ENCODE measurements around the gene ZCWPW1.
"Not testable (repeated sequence)": the region's sequence is repeated elsewhere in the genome, so short reads cannot be mapped to it uniquely, and the experiment has no call there.

The ZCWPW1 gene

GRCh38 chr7:100387695-100388094 lies 40.8 kb downstream of the ZCWPW1 start:
- no peaks in the 10 kb centered on the region for H3K36me3 ChIP-seq (ENCODE audit: control insufficient read depth, insufficient read depth, low read length)
- no peaks in the 10 kb centered on the region for H3K9me3 ChIP-seq (ENCODE audit: control insufficient read depth, low read length)
- DNase-seq, result no peak
- no peak overlapping the region for H3K4me3 ChIP-seq (ENCODE audit: insufficient read depth, low read depth, low read length, poor library complexity, severe bottlenecking)
- H3K27me3 ChIP-seq (replicated peaks; ENCODE audit: control insufficient read depth, insufficient read depth, low read length, poor library complexity, severe bottlenecking), result no peaks in the 10 kb centered on the region
- no peaks in the 10 kb centered on the region for H3K4me1 ChIP-seq (ENCODE audit: control insufficient read depth, insufficient read depth, low read length, poor library complexity, severe bottlenecking)
- no peak overlapping the region for H3K27ac ChIP-seq (ENCODE audit: insufficient read depth, low read length, poor library complexity, severe bottlenecking)

- Histone ChIP-seq H3K4me3 (ENCODE audit: insufficient read depth, low read depth, low read length, poor library complexity, severe bottlenecking) (no peak overlapping the region), H3K9me3 (ENCODE audit: control insufficient read depth, low read length) (no peaks in the 10 kb centered on the region), H3K4me1 (ENCODE audit: control insufficient read depth, insufficient read depth, low read length, poor library complexity, severe bottlenecking) (no peaks in the 10 kb centered on the region), H3K27me3 (replicated peaks; ENCODE audit: control insufficient read depth, insufficient read depth, low read length, poor library complexity, severe bottlenecking) (no peaks in the 10 kb centered on the region), H3K36me3 (ENCODE audit: control insufficient read depth, insufficient read depth, low read length) (no peaks in the 10 kb centered on the region), H3K27ac (ENCODE audit: insufficient read depth, low read length, poor library complexity, severe bottlenecking) (no peak overlapping the region)
- DNase-seq, result no peak
Measured at GRCh38 chr7:100386940-100387339, 41.6 kb downstream of the ZCWPW1 start.

GRCh38 chr7:100384628-100385294 lies 43.7 kb downstream of the ZCWPW1 start:
- Histone ChIP-seq H3K9me3 (ENCODE audit: control insufficient read depth, low read length) (no peaks in the 10 kb centered on the region), H3K36me3 (ENCODE audit: control insufficient read depth, insufficient read depth, low read length) (no peaks in the 10 kb centered on the region), H3K4me3 (ENCODE audit: insufficient read depth, low read depth, low read length, poor library complexity, severe bottlenecking) (no peak overlapping the region), H3K4me1 (ENCODE audit: control insufficient read depth, insufficient read depth, low read length, poor library complexity, severe bottlenecking) (no peaks in the 10 kb centered on the region), H3K27ac (ENCODE audit: insufficient read depth, low read length, poor library complexity, severe bottlenecking) (no peak overlapping the region), H3K27me3 (replicated peaks; ENCODE audit: control insufficient read depth, insufficient read depth, low read length, poor library complexity, severe bottlenecking) (no peaks in the 10 kb centered on the region)
- DNase-seq, result no peak

GRCh38 chr7:100382234-100382853 lies 46.2 kb downstream of the ZCWPW1 start:
- H3K36me3 ChIP-seq (ENCODE audit: control insufficient read depth, insufficient read depth, low read length); DNase-seq; H3K9me3 ChIP-seq (ENCODE audit: control insufficient read depth, low read length); H3K4me1 ChIP-seq (ENCODE audit: control insufficient read depth, insufficient read depth, low read length, poor library complexity, severe bottlenecking); H3K4me3 ChIP-seq (ENCODE audit: insufficient read depth, low read depth, low read length, poor library complexity, severe bottlenecking); H3K27ac ChIP-seq (ENCODE audit: insufficient read depth, low read length, poor library complexity, severe bottlenecking); H3K27me3 ChIP-seq (replicated peaks; ENCODE audit: control insufficient read depth, insufficient read depth, low read length, poor library complexity, severe bottlenecking): not testable (repeated sequence)

GRCh38 chr7:100381531-100382233 lies 46.8 kb downstream of the ZCWPW1 start:
- not testable (repeated sequence) for H3K27ac ChIP-seq (ENCODE audit: insufficient read depth, low read length, poor library complexity, severe bottlenecking); H3K9me3 ChIP-seq (ENCODE audit: control insufficient read depth, low read length); H3K4me1 ChIP-seq (ENCODE audit: control insufficient read depth, insufficient read depth, low read length, poor library complexity, severe bottlenecking); H3K27me3 ChIP-seq (replicated peaks; ENCODE audit: control insufficient read depth, insufficient read depth, low read length, poor library complexity, severe bottlenecking); DNase-seq; H3K36me3 ChIP-seq (ENCODE audit: control insufficient read depth, insufficient read depth, low read length); H3K4me3 ChIP-seq (ENCODE audit: insufficient read depth, low read depth, low read length, poor library complexity, severe bottlenecking)

GRCh38 chr7:100380196-100380595 lies 48.3 kb downstream of the ZCWPW1 start:
- no peaks in the 10 kb centered on the region for H3K9me3 ChIP-seq (ENCODE audit: control insufficient read depth, low read length)
- no peaks in the 10 kb centered on the region for H3K27me3 ChIP-seq (replicated peaks; ENCODE audit: control insufficient read depth, insufficient read depth, low read length, poor library complexity, severe bottlenecking)
- H3K4me1 ChIP-seq (ENCODE audit: control insufficient read depth, insufficient read depth, low read length, poor library complexity, severe bottlenecking), result no peaks in the 10 kb centered on the region
- H3K36me3 ChIP-seq (ENCODE audit: control insufficient read depth, insufficient read depth, low read length), result no peaks in the 10 kb centered on the region
- DNase-seq, result no peak
- no peak overlapping the region for H3K27ac ChIP-seq (ENCODE audit: insufficient read depth, low read length, poor library complexity, severe bottlenecking)
- H3K4me3 ChIP-seq (ENCODE audit: insufficient read depth, low read depth, low read length, poor library complexity, severe bottlenecking), result no peak overlapping the region

- no peak for DNase-seq
- Histone ChIP-seq H3K4me1 (ENCODE audit: control insufficient read depth, insufficient read depth, low read length, poor library complexity, severe bottlenecking) (no peaks in the 10 kb centered on the region), H3K9me3 (ENCODE audit: control insufficient read depth, low read length) (no peaks in the 10 kb centered on the region), H3K4me3 (ENCODE audit: insufficient read depth, low read depth, low read length, poor library complexity, severe bottlenecking) (no peak overlapping the region), H3K27ac (ENCODE audit: insufficient read depth, low read length, poor library complexity, severe bottlenecking) (no peak overlapping the region), H3K36me3 (ENCODE audit: control insufficient read depth, insufficient read depth, low read length) (no peaks in the 10 kb centered on the region), H3K27me3 (replicated peaks; ENCODE audit: control insufficient read depth, insufficient read depth, low read length, poor library complexity, severe bottlenecking) (no peaks in the 10 kb centered on the region)
Measured at GRCh38 chr7:100378114-100378755, 50.3 kb downstream of the ZCWPW1 start.

GRCh38 chr7:100376066-100376465 lies 52.4 kb downstream of the ZCWPW1 start:
- Histone ChIP-seq H3K27me3 (replicated peaks; ENCODE audit: control insufficient read depth, insufficient read depth, low read length, poor library complexity, severe bottlenecking) (no peaks in the 10 kb centered on the region), H3K36me3 (ENCODE audit: control insufficient read depth, insufficient read depth, low read length) (no peaks in the 10 kb centered on the region), H3K4me1 (ENCODE audit: control insufficient read depth, insufficient read depth, low read length, poor library complexity, severe bottlenecking) (no peaks in the 10 kb centered on the region), H3K4me3 (ENCODE audit: insufficient read depth, low read depth, low read length, poor library complexity, severe bottlenecking) (no peak overlapping the region), H3K9me3 (ENCODE audit: control insufficient read depth, low read length) (no peaks in the 10 kb centered on the region), H3K27ac (ENCODE audit: insufficient read depth, low read length, poor library complexity, severe bottlenecking) (no peak overlapping the region)
- no peak for DNase-seq

- H3K36me3 ChIP-seq (ENCODE audit: control insufficient read depth, insufficient read depth, low read length), result no peaks in the 10 kb centered on the region
- no peaks in the 10 kb centered on the region for H3K4me1 ChIP-seq (ENCODE audit: control insufficient read depth, insufficient read depth, low read length, poor library complexity, severe bottlenecking)
- no peak for DNase-seq
- H3K9me3 ChIP-seq (ENCODE audit: control insufficient read depth, low read length), result no peaks in the 10 kb centered on the region
- H3K4me3 ChIP-seq (ENCODE audit: insufficient read depth, low read depth, low read length, poor library complexity, severe bottlenecking), result no peak overlapping the region
- H3K27me3 ChIP-seq (replicated peaks; ENCODE audit: control insufficient read depth, insufficient read depth, low read length, poor library complexity, severe bottlenecking), result no peaks in the 10 kb centered on the region
- no peak overlapping the region for H3K27ac ChIP-seq (ENCODE audit: insufficient read depth, low read length, poor library complexity, severe bottlenecking)
Measured at GRCh38 chr7:100374601-100375000, 53.9 kb downstream of the ZCWPW1 start.
